Right lobe of liver (tissue), 4 donors: ENCODE data around the gene ENOX1.

Experiments
- CTCF ChIP-seq, 4 donors: fragments of 200-600 bp in 3 of 4; fragments of 450-650 bp in 1 of 4; IDR thresholded peaks; one replicate each; pipeline versions ENCODE4 v1.5.1 to v1.8.0; 2016 to 2022; ENCODE audit warnings: antibody characterized with exemption in 4 of 4, mild to moderate bottlenecking in 2 of 4
- POLR2A ChIP-seq: fragments of 450-650 bp; IDR thresholded peaks from one replicate; pipeline ENCODE4 v1.6.1; 2017; ENCODE audit warnings: antibody characterized with exemption, mild to moderate bottlenecking
- donor health status: DM: no; HTN: no; CAD: no.
- donor health status: DM: no; HTN: no; CAD: no.
- donor health status: DM: no; HTN: yes; CAD: no.

GRCh38 chr13:43478902-43479301, 307.9 kb downstream of the ENOX1 start:
- TF ChIP-seq CTCF (IDR thresholded peaks at IDR 0.05) = no peak
- no peak for TF ChIP-seq POLR2A
